HEK293 (cell line): ENCODE results near the gene RPL10.

Experiments used
- HIC1 ChIP-seq: fragments of 450-650 bp; formaldehyde crosslinking; IDR thresholded peaks from 2 replicates; pipeline ENCODE4 v1.5.1; 2016; ENCODE audit warnings: missing biosample characterization, missing genetic modification characterization
- HOXC10 ChIP-seq: sonication (generic); formaldehyde crosslinking; IDR thresholded peaks from 2 replicates; pipeline ENCODE4 v1.8.1; 2023; ENCODE audit warnings: mild to moderate bottlenecking, missing genetic modification reagents
- KLF10 ChIP-seq: fragments of 450-650 bp; IDR thresholded peaks from 2 replicates; pipeline ENCODE4 v1.5.1; 2018; ENCODE audit warnings: missing biosample characterization, mild to moderate bottlenecking, missing genetic modification characterization
- KLF8 ChIP-seq: fragments of 450-650 bp; formaldehyde crosslinking; IDR thresholded peaks from 2 replicates; pipeline ENCODE4 v1.5.1; 2016; ENCODE audit warnings: missing biosample characterization, missing genetic modification characterization
- MYNN ChIP-seq: fragments of 450-650 bp; formaldehyde crosslinking; IDR thresholded peaks from 2 replicates; pipeline ENCODE4 v1.5.1; 2016; ENCODE audit warnings: missing biosample characterization, missing genetic modification characterization, borderline replicate concordance
- MZF1 ChIP-seq: fragments of 450-650 bp; formaldehyde crosslinking; IDR thresholded peaks from 2 replicates; pipeline ENCODE4 v1.5.1; 2017; ENCODE audit warnings: missing biosample characterization, missing genetic modification characterization, borderline replicate concordance
- OVOL3 ChIP-seq: fragments of 450-650 bp; formaldehyde crosslinking; IDR thresholded peaks from 2 replicates; pipeline ENCODE4 v1.5.1; 2016; ENCODE audit warnings: missing biosample characterization, missing genetic modification characterization
- PRDM4 ChIP-seq: fragments of 450-650 bp; formaldehyde crosslinking; IDR thresholded peaks from 2 replicates; pipeline ENCODE4 v1.5.1; 2017; ENCODE audit warnings: missing biosample characterization, missing genetic modification characterization
- RBAK ChIP-seq: fragments of 450-650 bp; formaldehyde crosslinking; IDR thresholded peaks from 2 replicates; pipeline ENCODE4 v1.5.1; 2016; ENCODE audit warnings: missing biosample characterization, missing genetic modification characterization
- SCRT1 ChIP-seq: fragments of 450-650 bp; formaldehyde crosslinking; IDR thresholded peaks from 2 replicates; pipeline ENCODE4 v1.5.1; 2016; ENCODE audit warnings: missing biosample characterization, missing genetic modification characterization, borderline replicate concordance
- ZBTB21 ChIP-seq: fragments of 450-650 bp; formaldehyde crosslinking; IDR thresholded peaks from 2 replicates; pipeline ENCODE4 v1.5.1; 2017; ENCODE audit warnings: missing biosample characterization, missing genetic modification characterization
- ZNF155 ChIP-seq: fragments of 450-650 bp; formaldehyde crosslinking; IDR thresholded peaks from 2 replicates; pipeline ENCODE4 v1.5.1; 2016; ENCODE audit warnings: missing biosample characterization, missing genetic modification characterization
- ZNF223 ChIP-seq: fragments of 450-650 bp; formaldehyde crosslinking; IDR thresholded peaks from 2 replicates; pipeline ENCODE4 v1.5.1; 2016; ENCODE audit warnings: missing biosample characterization, missing genetic modification characterization
- ZNF292 ChIP-seq: fragments of 450-650 bp; formaldehyde crosslinking; IDR thresholded peaks from 2 replicates; pipeline ENCODE4 v1.5.1; 2016; ENCODE audit warnings: low read depth, missing biosample characterization, missing genetic modification characterization, borderline replicate concordance
- ZNF341 ChIP-seq: fragments of 450-650 bp; formaldehyde crosslinking; IDR thresholded peaks from 2 replicates; pipeline ENCODE4; 2016; ENCODE audit warnings: low read depth, missing biosample characterization, missing genetic modification characterization
- ZNF433 ChIP-seq: fragments of 450-650 bp; formaldehyde crosslinking; IDR thresholded peaks from 2 replicates; pipeline ENCODE4 v1.5.1; 2016; ENCODE audit warnings: missing biosample characterization, missing genetic modification characterization, low read depth
- ZNF529 ChIP-seq: fragments of 450-650 bp; formaldehyde crosslinking; IDR thresholded peaks from 2 replicates; pipeline ENCODE4 v1.5.1; 2017; ENCODE audit warnings: missing genetic modification characterization, missing biosample characterization; ENCODE audit not compliant: insufficient replicate concordance
- ZNF571 ChIP-seq: fragments of 450-650 bp; formaldehyde crosslinking; IDR thresholded peaks from 2 replicates; pipeline ENCODE4 v1.5.0; 2017; ENCODE audit warnings: missing biosample characterization, missing genetic modification characterization
- ZNF596 ChIP-seq: fragments of 450-650 bp; IDR thresholded peaks from 2 replicates; pipeline ENCODE4 v1.5.0; 2018; ENCODE audit warnings: missing biosample characterization, mild to moderate bottlenecking, missing genetic modification characterization, moderate library complexity
- ZNF624 ChIP-seq: fragments of 450-650 bp; formaldehyde crosslinking; IDR thresholded peaks from 2 replicates; pipeline ENCODE4 v1.5.1; 2017; ENCODE audit warnings: missing biosample characterization, missing genetic modification characterization
- ZNF76 ChIP-seq: fragments of 450-650 bp; formaldehyde crosslinking; IDR thresholded peaks from 2 replicates; pipeline ENCODE4; 2016; ENCODE audit warnings: low read depth, missing biosample characterization, missing genetic modification characterization, borderline replicate concordance
- ZNF776 ChIP-seq: fragments of 450-650 bp; formaldehyde crosslinking; IDR thresholded peaks from 2 replicates; pipeline ENCODE4 v1.5.0; 2017; ENCODE audit warnings: missing biosample characterization, missing genetic modification characterization, borderline replicate concordance
- ZNF792 ChIP-seq: fragments of 450-650 bp; formaldehyde crosslinking; IDR thresholded peaks from 2 replicates; pipeline ENCODE4 v1.5.1; 2016; ENCODE audit warnings: missing biosample characterization, missing genetic modification characterization
- ZXDB ChIP-seq: fragments of 450-650 bp; formaldehyde crosslinking; IDR thresholded peaks from 2 replicates; pipeline ENCODE4 v1.5.1; 2016; ENCODE audit warnings: missing biosample characterization, missing genetic modification characterization
- TF ChIP-seq, protein P1 (sequence below): fragments of 450-650 bp; formaldehyde crosslinking; IDR thresholded peaks from 2 replicates; pipeline ENCODE4 v1.5.1; 2016; ENCODE audit warnings: missing biosample characterization, missing genetic modification characterization
- TF ChIP-seq, protein P2 (sequence below): fragments of 450-650 bp; formaldehyde crosslinking; IDR thresholded peaks from 2 replicates; pipeline ENCODE4 v1.5.1; 2016; ENCODE audit warnings: missing biosample characterization, missing genetic modification characterization
- TF ChIP-seq, protein P3 (sequence below): fragments of 450-650 bp; formaldehyde crosslinking; IDR thresholded peaks from 2 replicates; pipeline ENCODE4 v1.5.1; 2016; ENCODE audit warnings: missing biosample characterization, missing genetic modification characterization, low read depth
- TF ChIP-seq, protein P4 (sequence below): fragments of 450-650 bp; formaldehyde crosslinking; IDR thresholded peaks from 2 replicates; pipeline ENCODE4 v1.5.1; 2016; ENCODE audit warnings: missing biosample characterization, missing genetic modification characterization, borderline replicate concordance

The RPL10 gene

GRCh38 chrX:154436983-154437752, 39.0 kb downstream of the RPL10 start, which contains the start of gene GDI1 (continued):
- TF ChIP-seq ZNF76 (tag by site-specific recombination) = no peak
- TF ChIP-seq ZBTB21 (tag by site-specific recombination) = no peak
- no peak; the same call in 1 of the 2 replicates for TF ChIP-seq KLF10 (tag by site-specific recombination)
- no peak for TF ChIP-seq ZNF292 (tag by site-specific recombination)
- TF ChIP-seq, protein P1, sequence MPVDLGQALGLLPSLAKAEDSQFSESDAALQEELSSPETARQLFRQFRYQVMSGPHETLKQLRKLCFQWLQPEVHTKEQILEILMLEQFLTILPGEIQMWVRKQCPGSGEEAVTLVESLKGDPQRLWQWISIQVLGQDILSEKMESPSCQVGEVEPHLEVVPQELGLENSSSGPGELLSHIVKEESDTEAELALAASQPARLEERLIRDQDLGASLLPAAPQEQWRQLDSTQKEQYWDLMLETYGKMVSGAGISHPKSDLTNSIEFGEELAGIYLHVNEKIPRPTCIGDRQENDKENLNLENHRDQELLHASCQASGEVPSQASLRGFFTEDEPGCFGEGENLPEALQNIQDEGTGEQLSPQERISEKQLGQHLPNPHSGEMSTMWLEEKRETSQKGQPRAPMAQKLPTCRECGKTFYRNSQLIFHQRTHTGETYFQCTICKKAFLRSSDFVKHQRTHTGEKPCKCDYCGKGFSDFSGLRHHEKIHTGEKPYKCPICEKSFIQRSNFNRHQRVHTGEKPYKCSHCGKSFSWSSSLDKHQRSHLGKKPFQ (tag by site-specific recombination) = no peak
- TF ChIP-seq, protein P2, sequence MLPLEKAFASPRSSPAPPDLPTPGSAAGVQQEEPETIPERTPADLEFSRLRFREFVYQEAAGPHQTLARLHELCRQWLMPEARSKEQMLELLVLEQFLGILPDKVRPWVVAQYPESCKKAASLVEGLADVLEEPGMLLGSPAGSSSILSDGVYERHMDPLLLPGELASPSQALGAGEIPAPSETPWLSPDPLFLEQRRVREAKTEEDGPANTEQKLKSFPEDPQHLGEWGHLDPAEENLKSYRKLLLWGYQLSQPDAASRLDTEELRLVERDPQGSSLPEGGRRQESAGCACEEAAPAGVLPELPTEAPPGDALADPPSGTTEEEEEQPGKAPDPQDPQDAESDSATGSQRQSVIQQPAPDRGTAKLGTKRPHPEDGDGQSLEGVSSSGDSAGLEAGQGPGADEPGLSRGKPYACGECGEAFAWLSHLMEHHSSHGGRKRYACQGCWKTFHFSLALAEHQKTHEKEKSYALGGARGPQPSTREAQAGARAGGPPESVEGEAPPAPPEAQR (tag by site-specific recombination) = no peak
- TF ChIP-seq KLF8 (tag by site-specific recombination) = peak; percentile 59; the same call in 1 of the 2 replicates
- TF ChIP-seq ZNF341 = no peak
- peak; percentile 56 for TF ChIP-seq HIC1 (tag by site-specific recombination)
- no peak for TF ChIP-seq MYNN
- TF ChIP-seq ZNF571 (tag by site-specific recombination) = no peak
- TF ChIP-seq SCRT1 (tag by site-specific recombination) = no peak
- TF ChIP-seq ZNF776 (tag by site-specific recombination) = no peak
- TF ChIP-seq ZNF155 (tag by site-specific recombination) = no peak
- no peak for TF ChIP-seq ZNF223
- TF ChIP-seq, protein P3, sequence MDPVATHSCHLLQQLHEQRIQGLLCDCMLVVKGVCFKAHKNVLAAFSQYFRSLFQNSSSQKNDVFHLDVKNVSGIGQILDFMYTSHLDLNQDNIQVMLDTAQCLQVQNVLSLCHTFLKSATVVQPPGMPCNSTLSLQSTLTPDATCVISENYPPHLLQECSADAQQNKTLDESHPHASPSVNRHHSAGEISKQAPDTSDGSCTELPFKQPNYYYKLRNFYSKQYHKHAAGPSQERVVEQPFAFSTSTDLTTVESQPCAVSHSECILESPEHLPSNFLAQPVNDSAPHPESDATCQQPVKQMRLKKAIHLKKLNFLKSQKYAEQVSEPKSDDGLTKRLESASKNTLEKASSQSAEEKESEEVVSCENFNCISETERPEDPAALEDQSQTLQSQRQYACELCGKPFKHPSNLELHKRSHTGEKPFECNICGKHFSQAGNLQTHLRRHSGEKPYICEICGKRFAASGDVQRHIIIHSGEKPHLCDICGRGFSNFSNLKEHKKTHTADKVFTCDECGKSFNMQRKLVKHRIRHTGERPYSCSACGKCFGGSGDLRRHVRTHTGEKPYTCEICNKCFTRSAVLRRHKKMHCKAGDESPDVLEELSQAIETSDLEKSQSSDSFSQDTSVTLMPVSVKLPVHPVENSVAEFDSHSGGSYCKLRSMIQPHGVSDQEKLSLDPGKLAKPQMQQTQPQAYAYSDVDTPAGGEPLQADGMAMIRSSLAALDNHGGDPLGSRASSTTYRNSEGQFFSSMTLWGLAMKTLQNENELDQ (tag by site-specific recombination) = no peak
- TF ChIP-seq OVOL3 (tag by site-specific recombination) = no peak
- TF ChIP-seq ZNF624 (tag by site-specific recombination) = no peak
- TF ChIP-seq, protein P4, sequence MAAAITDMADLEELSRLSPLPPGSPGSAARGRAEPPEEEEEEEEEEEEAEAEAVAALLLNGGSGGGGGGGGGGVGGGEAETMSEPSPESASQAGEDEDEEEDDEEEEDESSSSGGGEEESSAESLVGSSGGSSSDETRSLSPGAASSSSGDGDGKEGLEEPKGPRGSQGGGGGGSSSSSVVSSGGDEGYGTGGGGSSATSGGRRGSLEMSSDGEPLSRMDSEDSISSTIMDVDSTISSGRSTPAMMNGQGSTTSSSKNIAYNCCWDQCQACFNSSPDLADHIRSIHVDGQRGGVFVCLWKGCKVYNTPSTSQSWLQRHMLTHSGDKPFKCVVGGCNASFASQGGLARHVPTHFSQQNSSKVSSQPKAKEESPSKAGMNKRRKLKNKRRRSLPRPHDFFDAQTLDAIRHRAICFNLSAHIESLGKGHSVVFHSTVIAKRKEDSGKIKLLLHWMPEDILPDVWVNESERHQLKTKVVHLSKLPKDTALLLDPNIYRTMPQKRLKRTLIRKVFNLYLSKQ (tag by site-specific recombination) = no peak
- no peak for TF ChIP-seq PRDM4 (tag by site-specific recombination)
- TF ChIP-seq ZNF433 (tag by site-specific recombination) = no peak
- TF ChIP-seq HOXC10 (CRISPR knock-in tag) = no peak
- TF ChIP-seq ZXDB = no peak
- no peak for TF ChIP-seq MZF1
- TF ChIP-seq ZNF596 (tag by site-specific recombination) = no peak
- no peak for TF ChIP-seq RBAK (tag by site-specific recombination)
- TF ChIP-seq ZNF529 (tag by site-specific recombination) = no peak
- TF ChIP-seq ZNF792 = no peak
